HepG2 (cell line): ENCODE data around the gene GNG12.

Experiments
- CHD2 ChIP-seq: IDR thresholded peaks from 2 replicates; pipeline ENCODE4 v1.6.1; 2011; ENCODE audit warnings: low read depth, low read length, improper control_type of control experiment
- FLYWCH1 ChIP-seq: sonication (generic); formaldehyde crosslinking; IDR thresholded peaks from 2 replicates; pipeline ENCODE4 v1.8.1; 2023; ENCODE audit warnings: mild to moderate bottlenecking, missing genetic modification reagents
- ZNF441 ChIP-seq: sonication (generic); formaldehyde crosslinking; IDR thresholded peaks from 2 replicates; pipeline ENCODE4 v1.7.0; 2021; ENCODE audit warnings: missing genetic modification reagents, borderline replicate concordance
- ZNF607 ChIP-seq: sonication (generic); formaldehyde crosslinking; IDR thresholded peaks from 2 replicates; pipeline ENCODE4 v1.5.1; 2020; ENCODE audit warnings: missing genetic modification reagents, mild to moderate bottlenecking, borderline replicate concordance
- TF ChIP-seq, protein P1 (sequence below), 2 experiments: IDR thresholded peaks; 2 replicates each; pipeline ENCODE4 v1.6.1; 2011 to 2012; ENCODE audit warnings: low read length in 2 of 2, borderline replicate concordance in 1 of 2, low read depth in 1 of 2, mild to moderate bottlenecking in 1 of 2, moderate library complexity in 1 of 2

DNA sequence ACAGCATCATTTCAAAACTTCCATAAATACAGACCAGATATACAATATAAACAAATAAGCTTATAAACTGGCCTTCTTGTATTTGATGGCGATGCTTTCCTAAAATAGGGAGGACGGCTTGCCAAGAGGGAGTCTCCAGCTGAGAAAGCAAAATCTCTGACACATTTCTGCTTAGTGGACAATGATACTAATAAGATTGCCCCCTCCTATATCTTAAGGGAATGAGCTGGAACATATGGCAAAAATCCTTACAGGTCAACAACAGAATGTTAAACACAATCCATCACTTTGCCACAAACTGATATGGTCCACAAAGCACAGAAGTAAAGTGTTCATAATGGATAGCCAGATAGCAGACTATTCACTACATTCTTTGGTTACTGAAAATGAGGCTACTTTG is 155.3 kb downstream of the GNG12 start:
- TF ChIP-seq, protein P1, sequence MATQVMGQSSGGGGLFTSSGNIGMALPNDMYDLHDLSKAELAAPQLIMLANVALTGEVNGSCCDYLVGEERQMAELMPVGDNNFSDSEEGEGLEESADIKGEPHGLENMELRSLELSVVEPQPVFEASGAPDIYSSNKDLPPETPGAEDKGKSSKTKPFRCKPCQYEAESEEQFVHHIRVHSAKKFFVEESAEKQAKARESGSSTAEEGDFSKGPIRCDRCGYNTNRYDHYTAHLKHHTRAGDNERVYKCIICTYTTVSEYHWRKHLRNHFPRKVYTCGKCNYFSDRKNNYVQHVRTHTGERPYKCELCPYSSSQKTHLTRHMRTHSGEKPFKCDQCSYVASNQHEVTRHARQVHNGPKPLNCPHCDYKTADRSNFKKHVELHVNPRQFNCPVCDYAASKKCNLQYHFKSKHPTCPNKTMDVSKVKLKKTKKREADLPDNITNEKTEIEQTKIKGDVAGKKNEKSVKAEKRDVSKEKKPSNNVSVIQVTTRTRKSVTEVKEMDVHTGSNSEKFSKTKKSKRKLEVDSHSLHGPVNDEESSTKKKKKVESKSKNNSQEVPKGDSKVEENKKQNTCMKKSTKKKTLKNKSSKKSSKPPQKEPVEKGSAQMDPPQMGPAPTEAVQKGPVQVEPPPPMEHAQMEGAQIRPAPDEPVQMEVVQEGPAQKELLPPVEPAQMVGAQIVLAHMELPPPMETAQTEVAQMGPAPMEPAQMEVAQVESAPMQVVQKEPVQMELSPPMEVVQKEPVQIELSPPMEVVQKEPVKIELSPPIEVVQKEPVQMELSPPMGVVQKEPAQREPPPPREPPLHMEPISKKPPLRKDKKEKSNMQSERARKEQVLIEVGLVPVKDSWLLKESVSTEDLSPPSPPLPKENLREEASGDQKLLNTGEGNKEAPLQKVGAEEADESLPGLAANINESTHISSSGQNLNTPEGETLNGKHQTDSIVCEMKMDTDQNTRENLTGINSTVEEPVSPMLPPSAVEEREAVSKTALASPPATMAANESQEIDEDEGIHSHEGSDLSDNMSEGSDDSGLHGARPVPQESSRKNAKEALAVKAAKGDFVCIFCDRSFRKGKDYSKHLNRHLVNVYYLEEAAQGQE (IDR thresholded peaks at IDR 0.05; ENCODE audit: borderline replicate concordance in 1 of 2, low read depth in 1 of 2, low read length in 2 of 2), result no peak
- no peak for TF ChIP-seq ZNF441 (CRISPR knock-in tag)
- no peak for TF ChIP-seq FLYWCH1
- TF ChIP-seq ZNF607, result no peak
- no peak for TF ChIP-seq CHD2
